ENCODE measurements around the gene AQP1.

Gene AQP1

DNA sequence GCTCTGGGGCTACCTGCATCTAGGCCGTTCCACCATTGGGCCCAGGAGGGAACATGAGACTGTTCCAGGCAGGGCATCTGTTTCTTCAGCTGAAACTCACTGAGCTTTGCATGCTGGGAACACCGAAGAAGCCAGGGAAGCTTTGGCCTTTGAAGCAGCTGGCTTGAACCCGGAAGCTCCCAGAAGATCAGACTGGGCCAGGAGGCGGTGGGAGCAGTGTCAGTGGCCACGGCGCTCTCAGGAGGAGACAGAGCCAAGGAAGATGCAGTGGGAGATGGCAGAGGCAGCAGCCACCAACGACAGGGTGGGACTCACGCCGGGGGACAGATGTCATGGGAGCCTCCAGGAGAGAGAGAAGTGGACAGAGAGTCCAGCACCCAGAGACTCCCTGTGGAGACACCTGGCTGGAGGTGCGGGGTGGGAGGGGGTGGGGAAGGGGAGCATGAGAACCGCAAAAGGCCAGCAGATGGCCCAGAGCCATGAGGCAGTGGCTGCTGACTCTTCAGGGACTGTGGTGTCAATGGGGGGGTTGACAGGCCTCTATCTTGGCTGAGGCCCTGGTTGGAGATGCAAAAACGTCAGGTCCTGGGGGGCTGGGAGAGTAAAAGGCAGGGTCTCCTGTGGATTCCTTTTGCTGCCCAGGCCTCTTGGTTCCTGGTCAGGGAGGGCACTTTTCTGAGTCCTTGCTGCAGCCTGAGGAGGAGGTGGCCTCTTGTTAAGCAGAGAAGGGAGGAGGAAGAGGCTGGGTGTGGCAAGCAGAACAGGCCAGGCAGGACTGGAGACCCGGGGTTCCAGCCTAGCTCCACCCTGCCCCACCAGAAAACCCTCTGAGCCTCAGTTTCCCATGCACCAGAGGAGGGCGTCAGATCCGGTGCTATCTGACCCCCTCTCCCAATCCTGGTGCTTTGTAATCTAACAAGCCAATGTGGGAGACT is 6.3 kb upstream of the AQP1 start:
- in situ Hi-C loops (cut with HindIII; ENCODE audit: low sequenced_read_pairs), result no loop called here

DNA sequence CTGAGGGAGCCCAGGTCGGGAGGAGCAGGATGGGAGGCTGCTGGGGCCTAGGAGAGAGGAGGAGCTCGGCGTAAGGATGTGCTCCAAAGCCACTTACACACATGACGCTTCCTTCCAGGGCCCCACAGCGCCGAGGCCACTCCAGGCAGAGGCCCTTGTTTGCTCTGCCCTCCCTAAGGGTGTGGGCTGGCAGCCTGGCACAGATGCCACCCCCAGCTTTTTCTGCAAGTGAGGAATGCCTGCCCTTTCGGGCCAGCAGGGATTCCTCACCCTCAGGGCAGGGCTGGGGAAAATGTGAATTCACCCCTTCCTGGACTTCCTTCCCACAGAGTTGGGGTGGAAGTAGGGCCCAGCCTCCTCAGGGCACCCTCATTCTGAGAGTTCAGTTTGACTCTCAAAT is 5.6 kb upstream of the AQP1 start:
- in situ Hi-C loops (cut with HindIII; ENCODE audit: low sequenced_read_pairs), result no loop called here

DNA sequence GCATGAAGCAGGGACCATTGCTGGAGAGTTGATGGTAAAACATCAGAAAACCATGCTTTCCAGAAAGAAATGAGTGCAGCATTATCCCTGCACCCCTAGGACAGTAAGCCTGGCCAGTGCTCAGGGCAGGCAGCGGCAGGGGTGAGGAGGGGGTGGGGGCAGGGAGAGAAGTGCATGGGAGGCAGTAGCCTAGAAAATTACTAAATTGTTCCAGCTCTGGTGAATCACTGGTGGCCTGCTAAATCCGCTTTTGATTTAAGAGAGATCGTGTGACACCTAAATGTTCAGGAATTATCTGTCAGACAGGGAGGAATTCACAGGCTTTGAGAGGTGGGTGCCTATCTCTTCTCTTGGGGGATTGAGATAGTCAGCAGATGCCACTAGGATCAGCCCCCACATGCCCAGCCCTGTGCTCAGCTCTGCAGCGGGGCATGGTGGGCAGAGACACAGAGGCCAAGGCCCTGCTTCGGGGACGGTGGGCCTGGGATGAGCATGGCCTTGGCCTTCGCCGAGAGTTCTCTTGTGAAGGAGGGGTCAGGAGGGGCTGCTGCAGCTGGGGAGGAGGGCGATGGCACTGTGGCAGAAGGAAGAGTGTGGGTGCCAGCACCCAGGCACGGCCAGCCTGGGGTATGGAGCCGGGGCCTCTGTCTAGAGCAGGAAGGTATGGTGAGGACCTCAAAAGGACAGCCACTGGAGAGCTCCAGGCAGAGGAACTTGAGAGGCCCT is 5.0 kb upstream of the AQP1 start:
- in situ Hi-C loops (cut with HindIII; ENCODE audit: low sequenced_read_pairs), result no loop called here

DNA sequence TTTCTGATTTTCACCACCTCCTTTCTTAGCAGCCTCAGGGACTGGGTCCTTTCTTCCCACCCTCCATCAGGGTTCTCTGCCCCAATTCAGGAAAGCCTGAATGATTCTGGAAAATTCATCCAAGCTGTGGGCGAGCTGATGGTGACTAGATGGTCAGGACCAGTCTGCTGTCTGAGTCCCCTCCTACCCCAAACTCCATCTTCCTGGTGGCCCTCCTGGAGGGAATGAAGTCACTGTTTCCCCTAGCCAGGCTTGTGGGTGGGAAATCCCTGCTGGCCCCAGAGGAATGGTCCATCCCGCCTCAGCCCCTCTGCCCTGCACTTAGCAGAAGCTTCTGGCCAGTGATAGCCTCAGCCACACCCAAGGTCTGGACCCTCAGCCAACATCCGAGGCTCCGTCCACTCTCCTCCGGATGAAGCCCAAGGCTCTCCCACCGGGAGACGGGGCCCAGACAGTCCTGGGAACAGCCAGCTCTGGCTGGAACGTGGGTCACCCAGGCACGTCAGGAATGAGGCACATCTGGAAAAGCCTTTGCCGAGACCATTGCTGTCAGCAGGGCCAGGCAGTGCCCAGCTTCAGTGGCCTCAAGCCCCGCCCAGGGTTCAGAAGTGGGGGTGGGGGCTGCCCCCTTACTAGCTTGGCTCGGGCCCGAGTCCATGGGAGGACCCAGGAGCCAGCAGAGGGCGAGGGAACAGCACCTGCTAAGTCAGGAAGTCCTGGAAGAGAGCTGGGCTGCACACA is 4.0 kb upstream of the AQP1 start:
- in situ Hi-C loops (cut with HindIII; ENCODE audit: low sequenced_read_pairs), result no loop called here

DNA sequence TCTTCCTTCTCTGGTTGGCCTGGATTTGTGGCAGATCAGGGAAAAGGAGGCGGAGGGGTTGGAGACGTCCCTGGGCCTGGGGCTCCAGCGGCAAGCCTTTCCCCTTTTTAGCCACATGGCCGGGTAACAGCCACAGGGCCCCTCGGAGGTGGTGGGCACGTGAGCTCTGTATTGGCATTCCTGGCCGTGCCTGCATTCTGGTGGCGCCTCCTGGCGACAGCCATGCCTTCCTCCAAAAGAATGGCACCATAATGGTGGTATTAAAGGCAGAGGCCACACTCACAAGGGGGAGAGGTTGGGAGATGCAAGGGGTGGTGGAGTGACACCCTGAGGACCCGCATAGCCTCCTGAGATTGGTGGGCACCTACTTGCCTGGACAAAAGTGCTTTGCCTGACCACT is 3.0 kb upstream of the AQP1 start:
- in situ Hi-C loops (cut with HindIII; ENCODE audit: low sequenced_read_pairs), result no loop called here

DNA sequence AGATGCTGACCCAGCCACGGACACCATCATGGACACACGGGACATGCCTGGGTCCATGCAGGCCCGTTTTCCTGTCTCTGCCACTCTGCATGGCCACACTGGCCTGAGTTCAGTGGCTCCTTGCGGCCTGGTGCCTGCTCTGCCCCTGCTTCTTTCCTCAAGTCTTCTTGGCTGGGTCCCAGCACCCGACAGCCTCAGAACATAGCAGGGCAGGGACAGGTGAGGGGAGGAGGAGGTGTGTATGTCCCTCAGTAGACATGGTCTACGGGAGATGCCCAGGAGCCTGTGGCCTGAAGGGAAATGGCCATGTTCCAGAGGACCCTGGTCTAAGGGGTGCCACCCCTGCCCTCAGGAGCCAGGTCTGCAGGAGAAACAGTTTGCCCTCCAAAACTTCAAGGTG is 2.2 kb upstream of the AQP1 start:
- in situ Hi-C loops (cut with HindIII; ENCODE audit: low sequenced_read_pairs), result no loop called here

DNA sequence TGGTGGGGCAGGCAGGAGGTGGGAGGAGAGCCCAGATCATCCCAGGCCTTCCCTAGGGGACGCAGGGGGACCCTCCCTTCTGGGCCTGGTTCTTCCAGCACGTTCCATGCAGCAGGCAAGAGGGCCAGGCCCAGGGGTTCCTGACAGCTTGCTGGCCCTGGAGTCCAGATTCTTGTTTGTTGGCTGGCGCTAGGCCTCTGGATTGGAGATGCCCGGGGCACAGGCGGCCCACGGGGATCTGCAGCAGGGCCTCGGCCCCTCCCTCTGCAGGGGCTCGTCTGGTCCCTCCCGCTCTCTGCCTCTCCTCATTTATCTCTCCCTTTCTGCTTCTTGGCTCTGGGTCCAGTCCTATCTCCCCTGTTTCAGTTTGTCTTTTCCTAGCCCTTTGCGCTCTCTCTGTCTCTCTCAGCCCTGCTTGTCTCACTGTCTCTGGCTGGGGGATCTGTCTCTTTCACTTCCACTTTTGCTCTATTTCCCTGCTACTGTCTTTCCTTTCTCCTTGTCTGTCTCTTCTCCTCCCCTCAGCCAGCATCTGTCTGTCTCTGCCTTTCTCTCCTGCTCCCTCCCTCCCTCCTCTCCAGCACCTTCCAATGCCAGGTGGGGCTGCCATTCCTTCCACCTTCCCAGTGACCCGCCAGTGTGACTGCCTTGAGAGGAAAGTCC is 1.1 kb upstream of the AQP1 start:
- in situ Hi-C loops (cut with HindIII; ENCODE audit: low sequenced_read_pairs), result no loop called here

DNA sequence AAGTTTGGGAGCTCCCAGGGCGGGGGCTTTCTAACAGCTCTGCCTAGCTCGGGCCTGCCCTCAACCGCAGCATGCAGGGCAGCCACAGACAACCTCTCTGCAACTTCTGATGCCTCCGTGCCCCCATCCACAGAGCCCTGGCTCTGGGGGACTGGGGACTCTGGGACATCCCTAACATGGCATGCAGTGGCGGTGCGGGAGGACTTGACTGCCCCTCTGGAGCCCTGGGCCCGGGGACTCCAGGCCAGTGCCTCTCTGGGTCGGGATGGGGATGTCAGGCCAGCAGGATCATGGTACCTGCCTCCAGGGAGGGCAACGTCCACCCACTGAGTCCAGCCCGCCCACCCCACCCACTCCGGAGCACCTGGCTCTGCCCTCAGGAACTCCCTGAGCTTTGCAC is 520 bp upstream of the AQP1 start:
- in situ Hi-C loops (cut with HindIII; ENCODE audit: low sequenced_read_pairs), result no loop called here

DNA sequence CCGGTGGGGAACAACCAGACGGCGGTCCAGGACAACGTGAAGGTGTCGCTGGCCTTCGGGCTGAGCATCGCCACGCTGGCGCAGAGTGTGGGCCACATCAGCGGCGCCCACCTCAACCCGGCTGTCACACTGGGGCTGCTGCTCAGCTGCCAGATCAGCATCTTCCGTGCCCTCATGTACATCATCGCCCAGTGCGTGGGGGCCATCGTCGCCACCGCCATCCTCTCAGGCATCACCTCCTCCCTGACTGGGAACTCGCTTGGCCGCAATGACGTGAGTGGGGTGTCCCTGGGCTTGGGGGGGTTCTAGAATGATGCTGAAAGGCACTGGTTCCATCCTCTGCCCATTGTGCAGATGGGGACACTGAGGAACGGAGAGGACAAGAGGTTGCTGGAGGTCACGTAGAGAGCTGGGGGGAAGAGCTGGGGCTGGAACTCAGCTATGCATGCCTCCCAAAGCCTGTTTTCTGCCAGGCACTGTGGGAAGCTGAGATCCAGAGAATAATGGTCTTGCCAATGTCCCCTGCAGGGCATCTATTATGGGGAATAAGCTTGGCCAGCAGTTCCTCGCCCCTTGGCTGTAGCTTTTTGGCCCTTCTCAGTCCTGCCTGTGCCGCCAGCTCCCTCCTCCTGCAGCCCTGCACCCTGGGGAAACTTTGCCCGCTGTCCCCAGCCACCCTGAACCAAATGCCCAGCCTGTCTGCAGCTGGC is 523 bp downstream of the AQP1 start:
- in situ Hi-C loops (cut with HindIII; ENCODE audit: low sequenced_read_pairs), result no loop called here

DNA sequence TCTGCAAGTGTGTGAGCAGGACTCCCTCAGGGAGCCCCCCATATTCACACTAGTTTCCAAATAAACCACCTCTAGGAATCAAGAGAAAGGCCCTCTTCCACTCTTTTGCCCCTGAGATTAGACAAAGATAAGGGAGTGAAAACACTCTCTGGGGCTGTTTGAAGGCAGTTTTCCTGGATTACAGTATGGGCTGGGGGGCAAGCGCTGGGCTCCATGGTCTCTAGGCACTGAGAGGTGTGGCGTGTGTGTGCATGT is 1.0 kb downstream of the AQP1 start:
- in situ Hi-C loops (cut with HindIII; ENCODE audit: low sequenced_read_pairs), result no loop called here

DNA sequence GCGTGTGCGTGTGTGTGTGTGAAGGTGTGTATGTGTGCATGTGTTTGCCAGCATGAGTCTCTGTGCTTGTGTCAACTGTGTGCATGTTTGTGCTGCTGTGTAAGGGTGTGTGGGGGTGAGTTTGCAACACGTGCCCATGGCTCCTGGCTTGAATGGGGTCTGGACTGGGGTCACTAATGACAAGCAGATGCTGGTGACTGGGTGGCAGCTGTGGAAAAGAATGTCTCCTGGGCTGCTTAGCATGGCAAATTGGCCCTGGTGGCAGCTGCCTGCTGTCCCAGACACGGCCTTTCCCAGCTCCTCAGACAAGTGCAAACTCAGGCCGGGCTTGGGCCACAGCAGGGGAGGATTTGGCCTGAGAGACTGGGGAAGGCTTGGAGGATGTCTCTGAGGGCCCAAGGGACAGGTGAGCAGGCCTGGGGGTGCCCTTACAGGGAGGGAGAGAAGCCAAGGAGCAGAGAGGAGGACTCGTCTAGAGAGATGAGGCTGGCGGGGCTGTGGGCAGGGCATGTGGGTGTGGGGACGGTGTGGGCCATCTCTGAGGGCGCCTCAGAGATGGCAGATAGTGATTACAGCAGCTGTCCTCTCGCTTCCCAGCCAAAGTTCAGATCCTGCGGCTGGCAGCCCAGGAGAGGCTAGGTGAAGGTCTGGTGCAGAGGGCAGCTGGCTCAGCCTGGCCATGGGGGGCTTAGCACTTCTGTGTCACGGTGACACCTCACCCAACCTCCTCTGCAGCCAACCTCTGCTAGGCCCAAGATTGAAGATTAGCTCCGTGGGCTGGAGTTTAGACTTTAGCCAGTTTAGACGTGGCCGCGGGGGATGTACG is 1.5 kb downstream of the AQP1 start:
- in situ Hi-C loops (cut with HindIII; ENCODE audit: low sequenced_read_pairs), result no loop called here

DNA sequence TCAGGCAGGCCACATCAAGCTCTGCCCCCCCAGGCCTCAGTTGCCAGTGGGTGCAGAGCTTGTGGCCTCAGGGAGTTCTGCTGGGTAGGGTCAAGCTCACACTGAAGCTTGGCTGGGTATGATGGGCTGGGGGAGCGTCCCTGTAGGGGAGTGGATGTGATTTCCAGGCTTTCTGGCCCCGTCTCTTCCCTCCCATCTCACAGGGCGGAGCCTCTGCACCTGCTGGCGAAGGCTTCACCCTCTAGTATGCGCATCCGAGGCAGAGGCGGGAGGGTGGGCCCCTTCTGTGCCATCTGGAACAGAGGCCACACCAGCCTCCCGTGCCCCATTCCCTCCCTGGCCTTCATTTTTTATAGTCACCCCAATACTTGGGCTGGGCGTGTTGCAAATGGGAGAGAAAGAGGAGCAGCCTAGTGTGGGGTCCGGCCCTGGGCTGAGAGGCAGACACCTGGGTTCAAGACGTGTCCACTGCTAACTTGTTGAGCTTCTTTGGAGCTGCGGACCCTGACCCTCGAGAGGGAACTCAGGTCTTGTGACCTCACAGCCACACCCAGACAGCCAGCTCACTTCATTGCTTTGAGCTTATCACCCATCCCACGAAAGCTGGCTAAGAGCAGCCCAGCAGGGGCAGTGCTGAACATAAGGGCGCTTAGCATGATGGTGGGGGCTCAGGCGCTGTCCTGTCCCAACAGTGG is 2.3 kb downstream of the AQP1 start:
- in situ Hi-C loops (cut with HindIII; ENCODE audit: low sequenced_read_pairs), result no loop called here

DNA sequence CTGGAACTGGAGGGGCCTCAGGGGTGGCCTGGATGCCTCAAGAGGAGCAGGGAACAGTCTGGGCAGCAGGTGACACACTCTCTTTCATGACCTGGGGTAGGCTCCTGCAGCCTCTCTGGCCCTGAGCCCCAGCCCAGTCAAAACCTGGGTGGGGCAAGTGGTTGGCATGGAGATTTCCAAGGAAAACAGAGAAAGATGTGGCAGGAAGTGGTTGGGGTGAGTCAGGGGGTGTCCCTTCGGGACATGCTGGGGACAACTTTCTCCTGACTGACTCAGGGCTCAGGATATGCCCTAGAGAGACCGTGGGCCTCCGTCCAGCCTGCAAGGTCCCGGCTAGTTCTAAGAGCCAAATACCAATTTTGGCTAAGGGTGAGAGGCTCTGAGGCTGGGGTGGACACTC is 2.9 kb downstream of the AQP1 start:
- in situ Hi-C loops (cut with HindIII; ENCODE audit: low sequenced_read_pairs), result no loop called here

DNA sequence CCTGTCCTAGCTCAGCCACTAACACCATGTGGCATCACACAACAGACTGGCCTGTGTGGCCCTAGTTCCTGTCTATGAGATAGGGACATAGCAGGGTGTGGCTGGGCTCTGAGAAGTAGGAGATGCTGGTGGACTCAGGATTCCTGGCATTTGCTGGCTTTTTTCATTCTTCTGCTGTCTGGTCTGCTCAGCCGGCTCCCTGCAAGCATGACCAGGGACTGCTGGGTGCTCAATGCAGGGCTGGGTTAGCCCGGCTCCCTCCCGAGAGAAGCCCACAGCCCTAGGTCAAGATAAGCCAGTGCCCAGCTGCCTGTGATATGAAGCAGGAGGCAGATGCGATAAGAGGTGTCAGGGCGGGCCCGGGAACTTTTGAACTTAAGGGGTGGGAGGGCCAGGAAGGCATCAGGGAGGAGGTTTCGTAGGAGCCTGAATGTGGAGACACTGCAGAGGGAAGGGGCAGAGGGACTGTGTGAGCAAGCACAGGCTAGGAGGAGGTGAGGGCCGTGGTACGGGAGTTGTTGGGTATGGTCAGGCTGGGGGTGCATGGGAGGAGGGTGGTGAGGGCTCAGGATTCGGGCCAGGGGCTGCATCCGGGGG is 3.5 kb downstream of the AQP1 start:
- in situ Hi-C loops (cut with HindIII; ENCODE audit: low sequenced_read_pairs), result no loop called here

DNA sequence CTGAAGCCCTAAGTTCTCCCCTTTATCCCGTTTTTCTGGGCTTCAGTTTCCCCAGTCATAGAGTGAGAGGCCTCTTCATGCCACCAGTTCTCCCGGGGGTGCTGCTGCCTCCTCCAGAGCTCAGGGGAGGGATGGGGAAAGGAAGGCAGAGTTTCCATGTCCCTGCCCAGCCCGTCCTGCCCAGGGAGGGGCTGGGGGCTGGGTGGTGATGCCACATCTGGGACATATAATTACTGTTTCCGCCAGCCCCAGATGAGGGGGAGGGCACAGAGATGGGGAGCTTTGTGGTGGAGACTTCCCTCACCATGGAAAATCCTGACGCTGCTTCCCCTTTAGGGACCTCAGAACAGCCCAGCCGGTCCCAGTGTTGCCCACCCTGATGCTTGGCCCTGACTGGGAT is 4.1 kb downstream of the AQP1 start:
- in situ Hi-C loops (cut with HindIII; ENCODE audit: low sequenced_read_pairs), result no loop called here

DNA sequence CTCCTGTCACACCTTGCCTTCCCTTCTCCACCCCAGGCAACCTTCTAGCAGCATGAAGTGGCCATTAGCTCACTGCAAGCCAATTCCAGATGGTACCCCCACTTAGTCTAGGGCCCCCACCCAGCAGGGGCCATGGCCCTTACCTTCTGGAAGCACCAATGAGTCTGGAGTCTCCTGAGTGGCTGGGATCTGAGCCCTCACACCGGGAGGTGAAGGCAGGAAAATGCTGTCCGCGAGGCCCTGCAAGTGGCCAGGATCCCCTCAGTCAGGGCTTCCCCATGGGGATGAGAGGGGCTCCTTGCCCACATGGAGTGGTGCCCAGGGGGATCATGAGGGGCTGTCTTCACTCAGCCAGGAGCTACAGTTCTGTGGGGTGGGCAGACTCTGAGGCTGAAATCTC is 4.6 kb downstream of the AQP1 start:
- in situ Hi-C loops (cut with HindIII; ENCODE audit: low sequenced_read_pairs), result no loop called here

DNA sequence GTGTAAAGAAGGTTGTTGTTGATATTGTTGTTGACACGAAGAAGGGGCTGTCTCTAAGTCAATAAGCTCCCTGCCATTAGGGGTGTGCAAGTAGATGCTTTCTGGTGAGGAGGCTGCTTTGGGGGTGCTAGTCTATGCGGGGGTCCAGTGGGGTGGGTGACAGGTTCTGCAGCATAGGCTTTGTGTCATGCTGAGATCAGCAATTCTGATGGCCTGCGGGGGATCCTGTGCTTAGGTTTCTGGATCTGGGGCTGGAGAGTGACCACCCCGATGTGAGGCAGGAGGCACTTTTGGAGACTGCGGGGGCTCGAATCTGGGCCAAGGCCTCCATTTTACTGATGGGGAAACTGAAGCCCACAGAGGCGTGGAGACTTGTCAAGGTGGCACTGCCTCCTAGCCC is 5.1 kb downstream of the AQP1 start:
- in situ Hi-C loops (cut with HindIII; ENCODE audit: low sequenced_read_pairs), result no loop called here

DNA sequence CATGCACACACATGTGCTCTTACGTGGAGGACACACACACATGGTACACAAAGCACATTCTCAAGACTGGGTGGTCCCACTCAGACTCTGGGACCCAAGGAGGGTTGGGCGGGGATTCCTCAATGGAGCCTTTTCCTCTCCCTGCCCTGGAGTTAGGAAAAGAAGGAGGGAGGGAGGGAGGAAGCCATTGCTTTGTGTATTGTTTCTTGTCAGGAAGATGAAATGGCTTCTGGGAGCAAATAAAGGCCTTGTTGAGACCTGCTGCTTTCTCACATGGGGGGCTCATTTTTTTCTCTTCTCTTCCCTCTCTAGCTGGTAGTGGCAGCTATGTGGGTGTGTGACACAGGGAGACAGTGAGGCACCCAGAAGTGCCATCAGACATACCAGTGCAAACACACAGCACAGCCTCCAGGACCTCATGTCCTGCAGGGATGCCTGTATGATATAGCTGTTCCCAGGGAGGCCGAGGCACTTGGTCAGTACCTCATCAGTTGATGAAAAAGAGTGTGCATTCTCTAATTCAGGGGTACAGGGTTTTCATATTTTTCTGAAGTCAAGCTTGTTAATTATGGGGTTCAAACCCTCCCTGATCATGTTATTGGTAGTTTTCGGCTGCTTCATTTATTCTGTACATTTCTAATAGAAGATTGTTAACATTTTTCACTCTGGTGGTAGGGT is 5.7 kb downstream of the AQP1 start:
- in situ Hi-C loops (cut with HindIII; ENCODE audit: low sequenced_read_pairs), result no loop called here
